CD4-positive, CD25-positive, alpha-beta regulatory T cell (primary cell): ENCODE data around the gene PRH1. TPM values are rescaled to one million over a fixed set of nuclear protein-coding genes. Genes with fewer than 3 reads are reported as not detected.

ENCODE experiments used
- ATAC-seq, 2 donors: fragments of 150-1000 bp; cut with Tn5 transposase; one replicate each; pipeline ENCODE4 v1.10.0; 2021; ENCODE audit warnings: low read depth in 2 of 2, moderate number of reproducible peaks in 2 of 2, moderate library complexity in 1 of 2
- DNase-seq, 3 donors: peaks; one replicate each; pipeline versions ENCODE4 v3.0.0 to v3.0.0-alpha.2; 2012 to 2022; ENCODE audit warnings: mixed read lengths in 1 of 3
- H3K27ac ChIP-seq: one replicate; pipeline ENCODE4 v1.7.0; 2013; ENCODE audit warnings: mild to moderate bottlenecking, low read length; ENCODE audit not compliant: insufficient read depth, poor library complexity, severe bottlenecking
- H3K27me3 ChIP-seq: one replicate; pipeline ENCODE4 v1.7.0; 2013; ENCODE audit warnings: low read length; ENCODE audit not compliant: control insufficient read depth, insufficient read depth
- H3K36me3 ChIP-seq: one replicate; pipeline ENCODE4 v1.7.0; 2013; ENCODE audit warnings: mild to moderate bottlenecking, low read length, moderate library complexity; ENCODE audit not compliant: control insufficient read depth, insufficient read depth
- H3K4me1 ChIP-seq: 2 replicates; pipeline ENCODE4 v1.7.0; 2013; ENCODE audit warnings: mild to moderate bottlenecking, low read length; ENCODE audit not compliant: insufficient read depth, control insufficient read depth, poor library complexity, severe bottlenecking
- H3K4me3 ChIP-seq: one replicate; pipeline ENCODE4 v1.7.0; 2013; ENCODE audit warnings: low read depth, mild to moderate bottlenecking, low read length, moderate library complexity
- H3K9me3 ChIP-seq, 2 experiments: 1 replicate in 1 of 2; 2 replicates in 1 of 2; pipeline ENCODE4 v1.7.0; 2013; ENCODE audit warnings: low read length in 2 of 2, mild to moderate bottlenecking in 1 of 2, moderate library complexity in 1 of 2; ENCODE audit not compliant: control insufficient read depth in 2 of 2
- H3K27ac Mint-ChIP-seq, 3 donors: one replicate each; pipeline ENCODE4 v1.8.0; 2020 to 2022; ENCODE audit warnings: mild to moderate bottlenecking in 3 of 3, mixed read lengths in 3 of 3, moderate library complexity in 2 of 3
- H3K27me3 Mint-ChIP-seq: one replicate; pipeline ENCODE4 v1.8.0; 2022; ENCODE audit warnings: mild to moderate bottlenecking, mixed read lengths
- H3K36me3 Mint-ChIP-seq: one replicate; pipeline ENCODE4 v1.8.0; 2020; ENCODE audit warnings: mixed read lengths
- H3K4me1 Mint-ChIP-seq, 4 donors: one replicate each; pipeline ENCODE4 v1.8.0; 2020 to 2022; ENCODE audit warnings: mixed read lengths in 4 of 4, mild to moderate bottlenecking in 1 of 4
- H3K4me3 Mint-ChIP-seq, 4 donors: one replicate each; pipeline ENCODE4 v1.8.0; 2020 to 2022; ENCODE audit warnings: mild to moderate bottlenecking in 4 of 4, mixed read lengths in 4 of 4, moderate library complexity in 3 of 4
- H3K9me3 Mint-ChIP-seq, 7 donors: one replicate each; pipeline ENCODE4 v1.8.0; 2020 to 2022; ENCODE audit warnings: mixed read lengths in 7 of 7, mild to moderate bottlenecking in 3 of 7, moderate library complexity in 2 of 7
- polyA plus RNA-seq, 4 donors: library from polyadenylated mRNA; unstranded; fragments of 300-500 nt; fragmentation: Illumina TruSeq; gene quantifications; one replicate each; pipeline ENCODE4 v1.2.3, GENCODE V29; 2021
- total RNA-seq: library from RNA; stranded (reverse); gene quantifications from one replicate; pipeline ENCODE4 v1.2.3, GENCODE V29; 2022

Gene PRH1
- total and polyA plus RNA-seq, 5 donors from 2014 or later, result 7.1 to 26.9 (median 10.3) TPM

DNA sequence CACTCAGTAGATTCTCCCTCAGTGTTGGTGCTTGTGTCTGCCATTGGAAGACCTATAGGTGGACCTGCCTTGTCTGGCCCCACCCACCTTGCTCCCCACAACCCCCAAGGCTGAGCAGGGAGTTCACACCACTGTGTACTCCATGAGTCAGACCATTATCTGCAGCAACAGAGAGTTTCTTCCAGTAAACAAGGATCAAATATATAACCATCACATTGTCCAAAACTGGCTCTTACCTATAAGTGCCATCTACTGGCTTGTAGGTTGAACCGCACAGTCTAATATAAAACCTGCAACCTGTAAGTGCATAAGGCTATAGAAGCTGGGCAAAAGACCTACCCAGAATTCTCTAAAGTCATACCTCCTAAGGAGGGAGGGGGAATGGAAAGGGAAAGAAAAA lies 17.4 kb upstream of the PRH1 start:
- peaks cover 5 to 35% (median 15%) of the 10 kb centered on the region in 7 donors for H3K9me3 Mint-ChIP-seq
- H3K36me3 Mint-ChIP-seq, result peaks cover 44% of the 10 kb centered on the region
- DNase-seq (no peak), ATAC-seq (no peak)
- no peak overlapping the region for H3K27ac Mint-ChIP-seq
- Histone ChIP-seq H3K9me3 (peaks cover 16 to 22% of the 10 kb centered on the region in 2 experiments), H3K27me3 (no peaks in the 10 kb centered on the region), H3K4me3 (no peak overlapping the region), H3K27ac (no peak overlapping the region), H3K36me3 (no peaks in the 10 kb centered on the region), H3K4me1 (no peaks in the 10 kb centered on the region)
- H3K4me1 Mint-ChIP-seq, result peaks cover 0 to 4% (median 1%) of the 10 kb centered on the region in 4 donors
- H3K27me3 Mint-ChIP-seq, result no peaks in the 10 kb centered on the region
- no peak overlapping the region for H3K4me3 Mint-ChIP-seq

- Histone ChIP-seq H3K36me3 (no peaks in the 10 kb centered on the region), H3K4me1 (no peaks in the 10 kb centered on the region), H3K27ac (no peak overlapping the region), H3K27me3 (no peaks in the 10 kb centered on the region), H3K4me3 (no peak overlapping the region), H3K9me3 (peaks cover 16 to 22% of the 10 kb centered on the region in 2 experiments)
- Mint-ChIP-seq H3K4me1 (peaks cover 0 to 4% (median 1%) of the 10 kb centered on the region in 4 donors), H3K9me3 (peaks cover 5 to 35% (median 15%) of the 10 kb centered on the region in 7 donors), H3K27me3 (no peaks in the 10 kb centered on the region), H3K36me3 (peaks cover 43% of the 10 kb centered on the region), H3K27ac (no peak overlapping the region), H3K4me3 (no peak overlapping the region)
- DNase-seq (no peak), ATAC-seq (no peak)
These were observed 16.9 kb upstream of the PRH1 start for GRCh38 chr12:10900972-10901371.

DNA sequence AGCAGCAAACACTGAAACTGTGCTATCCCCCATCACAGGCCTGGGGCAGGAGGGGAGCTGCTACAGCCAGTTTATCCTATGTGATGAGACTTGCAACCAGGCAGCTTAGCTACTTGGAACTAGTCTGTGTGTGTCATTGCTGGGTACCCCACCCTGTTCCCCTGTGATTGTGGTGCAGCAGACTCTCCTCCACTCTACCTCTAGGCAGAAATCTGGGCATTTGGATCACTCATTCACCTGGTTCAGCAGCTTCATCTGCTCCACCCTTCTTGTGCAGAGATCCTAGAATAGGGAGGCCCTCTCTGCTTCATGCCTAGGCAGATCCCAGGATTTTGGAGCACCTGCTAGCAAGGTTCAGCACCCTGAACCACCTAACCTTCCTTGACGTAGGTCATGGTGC lies 16.5 kb upstream of the PRH1 start:
- Histone ChIP-seq H3K4me3 (no peak overlapping the region), H3K27ac (no peak overlapping the region), H3K4me1 (no peaks in the 10 kb centered on the region), H3K27me3 (no peaks in the 10 kb centered on the region), H3K36me3 (no peaks in the 10 kb centered on the region), H3K9me3 (peaks cover 16 to 22% of the 10 kb centered on the region in 2 experiments)
- Mint-ChIP-seq H3K9me3 (peaks cover 5 to 32% (median 13%) of the 10 kb centered on the region in 7 donors), H3K4me3 (no peak overlapping the region), H3K36me3 (peaks cover 43% of the 10 kb centered on the region), H3K27me3 (no peaks in the 10 kb centered on the region), H3K27ac (no peak overlapping the region), H3K4me1 (peaks cover 0 to 4% (median 1%) of the 10 kb centered on the region in 4 donors)
- DNase-seq (no peak), ATAC-seq (no peak)

DNA sequence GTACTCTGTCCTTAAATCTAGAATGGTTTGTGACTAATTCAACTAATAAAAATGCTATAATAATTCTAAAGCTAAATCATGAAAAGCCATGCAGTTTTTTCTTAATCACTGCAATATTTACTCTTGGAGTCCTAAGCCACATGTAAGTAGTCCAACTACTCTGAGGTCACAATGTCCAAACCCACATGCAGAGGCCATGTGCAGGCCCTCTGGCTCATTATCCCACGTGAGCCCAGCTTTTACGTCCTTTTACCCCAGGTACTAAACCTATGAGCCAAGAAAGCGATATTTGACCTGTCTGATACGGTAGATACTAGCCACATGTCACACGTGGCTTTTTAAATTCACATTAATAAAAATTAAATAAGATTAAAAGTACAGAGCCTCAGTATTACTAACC lies 12.8 kb upstream of the PRH1 start:
- no peaks in the 10 kb centered on the region for H3K9me3 ChIP-seq
- no peaks in the 10 kb centered on the region for H3K27me3 Mint-ChIP-seq
- H3K9me3 Mint-ChIP-seq, result peaks cover 0 to 6% (median 4%) of the 10 kb centered on the region in 7 donors
- H3K4me1 Mint-ChIP-seq, result peaks cover 0 to 4% (median 1%) of the 10 kb centered on the region in 4 donors
- H3K4me3 ChIP-seq, result no peak overlapping the region
- H3K36me3 Mint-ChIP-seq, result peaks cover 29% of the 10 kb centered on the region
- no peak overlapping the region for H3K4me3 Mint-ChIP-seq
- H3K36me3 ChIP-seq, result no peaks in the 10 kb centered on the region
- no peaks in the 10 kb centered on the region for H3K27me3 ChIP-seq
- ATAC-seq (no peak), DNase-seq (no peak)
- no peaks in the 10 kb centered on the region for H3K4me1 ChIP-seq
- H3K27ac Mint-ChIP-seq, result no peak overlapping the region
- H3K27ac ChIP-seq, result no peak overlapping the region

DNA sequence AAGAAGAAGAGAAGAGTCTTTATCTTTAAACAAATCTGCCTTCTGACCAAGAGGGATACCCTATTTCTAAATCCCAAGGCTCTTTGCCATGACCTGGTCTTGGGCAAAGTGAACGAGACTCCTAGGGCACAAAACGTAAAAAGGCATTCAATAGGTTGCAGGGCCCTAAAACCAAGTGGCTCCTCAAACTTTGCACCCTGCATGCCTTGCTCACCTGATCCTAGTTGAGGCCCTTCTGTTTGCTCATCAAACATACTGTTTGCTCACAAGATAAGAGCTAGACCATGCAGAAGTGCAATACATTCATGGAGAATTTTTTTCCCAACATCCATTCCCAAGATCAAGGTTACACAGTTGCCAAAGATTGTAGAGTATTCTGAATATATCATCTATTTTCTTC lies 7.9 kb upstream of the PRH1 start:
- Mint-ChIP-seq H3K27me3 (no peaks in the 10 kb centered on the region), H3K36me3 (peaks cover 30% of the 10 kb centered on the region)

GRCh38 chr12:10889226-10889625 lies 5.2 kb upstream of the PRH1 start:
- Mint-ChIP-seq H3K27me3 (no peaks in the 10 kb centered on the region), H3K36me3 (peaks cover 28% of the 10 kb centered on the region), H3K4me3 (no peak overlapping the region), H3K4me1 (peaks cover 0 to 3% (median 0%) of the 10 kb centered on the region in 4 donors), H3K27ac (no peak overlapping the region), H3K9me3 (peaks cover 0 to 2% (median 0%) of the 10 kb centered on the region in 7 donors)
- Histone ChIP-seq H3K4me3 (no peak overlapping the region), H3K36me3 (no peaks in the 10 kb centered on the region), H3K4me1 (no peaks in the 10 kb centered on the region), H3K27ac (no peak overlapping the region), H3K9me3 (no peaks in the 10 kb centered on the region), H3K27me3 (no peaks in the 10 kb centered on the region)
- ATAC-seq (no peak), DNase-seq (no peak)

More for the DNA sequence above, 7.9 kb upstream of the PRH1 start:
- Mint-ChIP-seq H3K4me3 (no peak overlapping the region), H3K9me3 (peaks cover 0 to 2% (median 0%) of the 10 kb centered on the region in 7 donors), H3K4me1 (peaks cover 0 to 3% (median 0%) of the 10 kb centered on the region in 4 donors), H3K27ac (no peak overlapping the region)
- no peaks in the 10 kb centered on the region for H3K4me1 ChIP-seq
- H3K9me3 ChIP-seq, result no peaks in the 10 kb centered on the region
- no peak for DNase-seq
- no peaks in the 10 kb centered on the region for H3K27me3 ChIP-seq
- H3K36me3 ChIP-seq, result no peaks in the 10 kb centered on the region
- ATAC-seq, result no peak
- H3K27ac ChIP-seq, result no peak overlapping the region
- no peak overlapping the region for H3K4me3 ChIP-seq

DNA sequence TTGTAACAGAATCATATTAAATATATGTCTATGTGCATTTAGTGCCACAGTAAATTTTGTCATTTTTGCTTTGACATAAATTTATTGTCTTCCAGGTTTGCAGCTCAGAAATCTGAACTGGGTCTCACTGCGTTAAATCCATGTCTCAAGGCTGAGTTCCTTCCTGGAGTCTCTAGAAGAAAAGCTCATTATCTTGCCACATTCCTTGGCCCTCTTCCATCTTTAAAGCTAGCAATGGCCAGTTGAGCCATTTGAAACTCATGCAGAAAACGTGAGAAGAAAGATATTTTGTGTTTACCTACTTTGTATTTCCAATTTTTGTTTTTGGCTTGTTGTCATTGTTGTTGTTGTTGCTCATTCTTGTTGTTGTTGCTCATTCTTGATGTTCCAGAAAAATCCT lies 10.7 kb downstream of the PRH1 start:
- H3K4me1 Mint-ChIP-seq, result peaks cover 0 to 4% (median under 1%) of the 10 kb centered on the region in 4 donors
- no peak overlapping the region for H3K27ac ChIP-seq
- H3K9me3 ChIP-seq, result no peaks in the 10 kb centered on the region
- DNase-seq (no peak), ATAC-seq (no peak)
- H3K36me3 Mint-ChIP-seq, result peaks cover 36% of the 10 kb centered on the region
- H3K4me1 ChIP-seq, result no peaks in the 10 kb centered on the region
- no peak overlapping the region for H3K4me3 Mint-ChIP-seq
- H3K36me3 ChIP-seq, result peaks cover 3% of the 10 kb centered on the region
- H3K9me3 Mint-ChIP-seq, result peaks cover 0 to 8% (median 1%) of the 10 kb centered on the region in 7 donors
- H3K27ac Mint-ChIP-seq, result no peak overlapping the region
- no peak overlapping the region for H3K4me3 ChIP-seq
- no peaks in the 10 kb centered on the region for H3K27me3 ChIP-seq
- H3K27me3 Mint-ChIP-seq, result no peaks in the 10 kb centered on the region

DNA sequence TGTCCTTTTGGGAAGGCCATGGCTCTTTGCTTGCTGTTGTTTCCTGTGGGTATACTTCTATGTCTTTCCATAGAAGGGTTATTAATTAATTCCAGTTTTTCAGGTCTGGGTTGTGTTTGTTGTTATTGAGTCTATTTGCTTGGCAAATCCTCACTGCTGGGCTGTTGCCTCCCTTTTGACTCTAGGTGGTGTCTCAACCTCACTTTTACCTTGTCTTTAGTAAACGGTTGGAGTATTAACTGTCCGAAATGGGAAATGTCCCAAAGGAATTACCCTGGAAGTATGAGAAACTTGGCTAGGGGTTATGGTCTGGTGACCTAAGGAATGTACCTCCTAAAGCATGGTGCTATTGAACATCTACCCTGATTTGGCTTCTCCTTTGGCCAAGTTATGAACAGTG lies 16.7 kb downstream of the PRH1 start:
- Histone ChIP-seq H3K36me3 (no peaks in the 10 kb centered on the region), H3K4me1 (no peaks in the 10 kb centered on the region), H3K9me3 (peaks cover 0 to 7% of the 10 kb centered on the region in 2 experiments), H3K4me3 (no peak overlapping the region), H3K27ac (no peak overlapping the region), H3K27me3 (no peaks in the 10 kb centered on the region)
- DNase-seq (no peak), ATAC-seq (no peak)
- Mint-ChIP-seq H3K4me1 (peaks cover 0 to 10% (median 2%) of the 10 kb centered on the region in 4 donors), H3K36me3 (peaks cover 41% of the 10 kb centered on the region), H3K27me3 (no peaks in the 10 kb centered on the region), H3K27ac (no peak overlapping the region), H3K4me3 (no peak overlapping the region), H3K9me3 (peaks cover 0 to 21% (median 5%) of the 10 kb centered on the region in 7 donors)
